ENCODE results near the gene NELL2.

The NELL2 gene

GRCh38 chr12:44618946-44619345, 257.2 kb downstream of the NELL2 start:
- H3K9ac ChIP-seq (ENCODE audit: low read depth, low read length) = no peak overlapping the region
- H3K36me3 ChIP-seq (ENCODE audit: control insufficient read depth, insufficient read depth, low read length) = no peaks in the 10 kb centered on the region
- H3K27me3 ChIP-seq (ENCODE audit: control insufficient read depth, insufficient read depth, low read length) = no peaks in the 10 kb centered on the region
- no peaks in the 10 kb centered on the region for H3K9me3 ChIP-seq (ENCODE audit: control insufficient read depth, insufficient read depth, low read length)
- 0 out of 2 replicates have a peak, but pooled peaks cover 3% of the 10 kb centered on the region for H3K4me1 ChIP-seq (ENCODE audit: control insufficient read depth, insufficient read depth, low read length)
- no peak overlapping the region for H3K4me3 ChIP-seq (ENCODE audit: low read depth, low read length)
- no peak overlapping the region for H3K27ac ChIP-seq (ENCODE audit: low read depth, low read length)

GRCh38 chr12:44616402-44616801, 259.7 kb downstream of the NELL2 start:
- Histone ChIP-seq H3K9me3 (ENCODE audit: control insufficient read depth, insufficient read depth, low read length) (no peaks in the 10 kb centered on the region), H3K27me3 (ENCODE audit: control insufficient read depth, insufficient read depth, low read length) (no peaks in the 10 kb centered on the region), H3K4me3 (ENCODE audit: low read depth, low read length) (no peak overlapping the region), H3K9ac (ENCODE audit: low read depth, low read length) (no peak overlapping the region), H3K36me3 (ENCODE audit: control insufficient read depth, insufficient read depth, low read length) (no peaks in the 10 kb centered on the region), H3K27ac (ENCODE audit: low read depth, low read length) (no peak overlapping the region), H3K4me1 (ENCODE audit: control insufficient read depth, insufficient read depth, low read length) (0 out of 2 replicates have a peak, but pooled peaks cover 3% of the 10 kb centered on the region)

- Histone ChIP-seq H3K27me3 (ENCODE audit: control insufficient read depth, insufficient read depth, low read length) (no peaks in the 10 kb centered on the region), H3K27ac (ENCODE audit: low read depth, low read length) (no peak overlapping the region)
Observed at GRCh38 chr12:44611538-44611937, 264.6 kb downstream of the NELL2 start.

GRCh38 chr12:44603701-44604100, 272.4 kb downstream of the NELL2 start:
- Histone ChIP-seq H3K4me1 (ENCODE audit: control insufficient read depth, insufficient read depth, low read length) (no peaks in the 10 kb centered on the region), H3K9me3 (ENCODE audit: control insufficient read depth, insufficient read depth, low read length) (no peaks in the 10 kb centered on the region), H3K27ac (ENCODE audit: low read depth, low read length) (no peak overlapping the region), H3K36me3 (ENCODE audit: control insufficient read depth, insufficient read depth, low read length) (no peaks in the 10 kb centered on the region), H3K4me3 (ENCODE audit: low read depth, low read length) (no peak overlapping the region), H3K27me3 (ENCODE audit: control insufficient read depth, insufficient read depth, low read length) (no peaks in the 10 kb centered on the region), H3K9ac (ENCODE audit: low read depth, low read length) (no peak overlapping the region)

More at GRCh38 chr12:44611538-44611937, 264.6 kb downstream of the NELL2 start:
- H3K9me3 ChIP-seq (ENCODE audit: control insufficient read depth, insufficient read depth, low read length) = no peaks in the 10 kb centered on the region
- no peak overlapping the region for H3K9ac ChIP-seq (ENCODE audit: low read depth, low read length)
- no peaks in the 10 kb centered on the region for H3K4me1 ChIP-seq (ENCODE audit: control insufficient read depth, insufficient read depth, low read length)
- no peak overlapping the region for H3K4me3 ChIP-seq (ENCODE audit: low read depth, low read length)
- 0 out of 2 replicates have a peak, but pooled peaks cover 5% of the 10 kb centered on the region for H3K36me3 ChIP-seq (ENCODE audit: control insufficient read depth, insufficient read depth, low read length)

- H3K4me1 ChIP-seq (ENCODE audit: control insufficient read depth, insufficient read depth, low read length) = peaks cover 7% of the 10 kb centered on the region; the same call in 1 of the 2 replicates
- H3K9ac ChIP-seq (ENCODE audit: low read depth, low read length) = no peak overlapping the region
- H3K27ac ChIP-seq (ENCODE audit: low read depth, low read length) = no peak overlapping the region
- no peak overlapping the region for H3K4me3 ChIP-seq (ENCODE audit: low read depth, low read length)
- H3K27me3 ChIP-seq (ENCODE audit: control insufficient read depth, insufficient read depth, low read length) = no peaks in the 10 kb centered on the region
- H3K9me3 ChIP-seq (ENCODE audit: control insufficient read depth, insufficient read depth, low read length) = no peaks in the 10 kb centered on the region
- no peaks in the 10 kb centered on the region for H3K36me3 ChIP-seq (ENCODE audit: control insufficient read depth, insufficient read depth, low read length)
Observed at GRCh38 chr12:44592626-44593025, 283.5 kb downstream of the NELL2 start.

- Histone ChIP-seq H3K27me3 (ENCODE audit: control insufficient read depth, insufficient read depth, low read length) (no peaks in the 10 kb centered on the region), H3K36me3 (ENCODE audit: control insufficient read depth, insufficient read depth, low read length) (no peaks in the 10 kb centered on the region), H3K9ac (ENCODE audit: low read depth, low read length) (no peak overlapping the region)
Observed at GRCh38 chr12:44589697-44590096, 286.4 kb downstream of the NELL2 start.

GRCh38 chr12:44588651-44589050, 287.5 kb downstream of the NELL2 start:
- H3K27me3 ChIP-seq (ENCODE audit: control insufficient read depth, insufficient read depth, low read length) = no peaks in the 10 kb centered on the region
- peaks cover 15% of the 10 kb centered on the region for H3K4me1 ChIP-seq (ENCODE audit: control insufficient read depth, insufficient read depth, low read length)
- no peak overlapping the region for H3K9ac ChIP-seq (ENCODE audit: low read depth, low read length)
- H3K4me3 ChIP-seq (ENCODE audit: low read depth, low read length) = no peak overlapping the region
- no peaks in the 10 kb centered on the region for H3K36me3 ChIP-seq (ENCODE audit: control insufficient read depth, insufficient read depth, low read length)
- no peaks in the 10 kb centered on the region for H3K9me3 ChIP-seq (ENCODE audit: control insufficient read depth, insufficient read depth, low read length)
- H3K27ac ChIP-seq (ENCODE audit: low read depth, low read length) = no peak overlapping the region

More at GRCh38 chr12:44589697-44590096, 286.4 kb downstream of the NELL2 start:
- no peaks in the 10 kb centered on the region for H3K9me3 ChIP-seq (ENCODE audit: control insufficient read depth, insufficient read depth, low read length)
- H3K27ac ChIP-seq (ENCODE audit: low read depth, low read length) = no peak overlapping the region
- peaks cover 9% of the 10 kb centered on the region for H3K4me1 ChIP-seq (ENCODE audit: control insufficient read depth, insufficient read depth, low read length)
- no peak overlapping the region for H3K4me3 ChIP-seq (ENCODE audit: low read depth, low read length)

- no peak overlapping the region for H3K4me3 ChIP-seq (ENCODE audit: low read depth, low read length)
- H3K4me1 ChIP-seq (ENCODE audit: control insufficient read depth, insufficient read depth, low read length) = peaks cover 39% of the 10 kb centered on the region
- H3K9me3 ChIP-seq (ENCODE audit: control insufficient read depth, insufficient read depth, low read length) = no peaks in the 10 kb centered on the region
- peak overlapping the region; percentile 69 for H3K27ac ChIP-seq (ENCODE audit: low read depth, low read length)
- no peaks in the 10 kb centered on the region for H3K36me3 ChIP-seq (ENCODE audit: control insufficient read depth, insufficient read depth, low read length)
- no peaks in the 10 kb centered on the region for H3K27me3 ChIP-seq (ENCODE audit: control insufficient read depth, insufficient read depth, low read length)
- H3K9ac ChIP-seq (ENCODE audit: low read depth, low read length) = no peak overlapping the region
Observed at GRCh38 chr12:44584625-44585024, 291.5 kb downstream of the NELL2 start.

GRCh38 chr12:44582521-44582920, 293.6 kb downstream of the NELL2 start:
- no peaks in the 10 kb centered on the region for H3K27me3 ChIP-seq (ENCODE audit: control insufficient read depth, insufficient read depth, low read length)
- H3K9me3 ChIP-seq (ENCODE audit: control insufficient read depth, insufficient read depth, low read length) = no peaks in the 10 kb centered on the region
- H3K4me1 ChIP-seq (ENCODE audit: control insufficient read depth, insufficient read depth, low read length) = peaks cover 59% of the 10 kb centered on the region
- H3K4me3 ChIP-seq (ENCODE audit: low read depth, low read length) = peak overlapping the region; percentile 46
- peak overlapping the region; percentile 27; the same call in 1 of the 2 replicates for H3K9ac ChIP-seq (ENCODE audit: low read depth, low read length)
- no peaks in the 10 kb centered on the region for H3K36me3 ChIP-seq (ENCODE audit: control insufficient read depth, insufficient read depth, low read length)
- H3K27ac ChIP-seq (ENCODE audit: low read depth, low read length) = peak overlapping the region; percentile 97

GRCh38 chr12:44581642-44582242, 294.4 kb downstream of the NELL2 start:
- Histone ChIP-seq H3K9ac (ENCODE audit: low read depth, low read length) (peak overlapping the region; percentile 52; the same call in 1 of the 2 replicates), H3K36me3 (ENCODE audit: control insufficient read depth, insufficient read depth, low read length) (no peaks in the 10 kb centered on the region)

GRCh38 chr12:44574586-44574985, 301.5 kb downstream of the NELL2 start:
- H3K27me3 ChIP-seq (ENCODE audit: control insufficient read depth, insufficient read depth, low read length) = no peaks in the 10 kb centered on the region
- H3K9me3 ChIP-seq (ENCODE audit: control insufficient read depth, insufficient read depth, low read length) = no peaks in the 10 kb centered on the region
- peaks cover 27% of the 10 kb centered on the region; the same call in 1 of the 2 replicates for H3K4me1 ChIP-seq (ENCODE audit: control insufficient read depth, insufficient read depth, low read length)
- no peak overlapping the region for H3K27ac ChIP-seq (ENCODE audit: low read depth, low read length)
- no peak overlapping the region for H3K4me3 ChIP-seq (ENCODE audit: low read depth, low read length)
- no peaks in the 10 kb centered on the region for H3K36me3 ChIP-seq (ENCODE audit: control insufficient read depth, insufficient read depth, low read length)
- no peak overlapping the region for H3K9ac ChIP-seq (ENCODE audit: low read depth, low read length)

More at GRCh38 chr12:44581642-44582242, 294.4 kb downstream of the NELL2 start:
- Histone ChIP-seq H3K4me3 (ENCODE audit: low read depth, low read length) (peak overlapping the region; percentile 46), H3K4me1 (ENCODE audit: control insufficient read depth, insufficient read depth, low read length) (peaks cover 59% of the 10 kb centered on the region), H3K9me3 (ENCODE audit: control insufficient read depth, insufficient read depth, low read length) (no peaks in the 10 kb centered on the region), H3K27ac (ENCODE audit: low read depth, low read length) (peak overlapping the region; percentile 97), H3K27me3 (ENCODE audit: control insufficient read depth, insufficient read depth, low read length) (no peaks in the 10 kb centered on the region)
